AG10803 (cell line): Measurements from ENCODE around the gene CUL7.

Experiments used
- DNase-seq: peaks from one replicate; pipeline ENCODE4 v3.0.0; 2010; ENCODE audit warnings: low read depth
- H3K4me3 ChIP-seq: 2 replicates; pipeline ENCODE4 v1.5.1; 2011; ENCODE audit warnings: mild to moderate bottlenecking, low read length, control low read depth
- CTCF ChIP-seq: conservative IDR thresholded peaks from 2 replicates; pipeline ENCODE4 v1.5.1; 2011; ENCODE audit warnings: mild to moderate bottlenecking, low read length, control low read depth, inconsistent platforms

CUL7 gene

GRCh38 chr6:43062818-43063217 is 9.2 kb upstream of the CUL7 start:
- DNase-seq, result no peak
- H3K4me3 ChIP-seq, result no peak overlapping the region
- no peak for TF ChIP-seq CTCF

GRCh38 chr6:43061861-43062260 is 8.2 kb upstream of the CUL7 start:
- H3K4me3 ChIP-seq, result no peak overlapping the region
- DNase-seq, result no peak
- TF ChIP-seq CTCF, result no peak

GRCh38 chr6:43060755-43061633 is 7.3 kb upstream of the CUL7 start:
- H3K4me3 ChIP-seq, result peak overlapping the region; percentile 99
- no peak for DNase-seq
- TF ChIP-seq CTCF, result no peak

GRCh38 chr6:43060034-43060754 is 6.5 kb upstream of the CUL7 start:
- H3K4me3 ChIP-seq, result peak overlapping the region; percentile 99
- DNase-seq, result no peak
- no peak for TF ChIP-seq CTCF

DNA sequence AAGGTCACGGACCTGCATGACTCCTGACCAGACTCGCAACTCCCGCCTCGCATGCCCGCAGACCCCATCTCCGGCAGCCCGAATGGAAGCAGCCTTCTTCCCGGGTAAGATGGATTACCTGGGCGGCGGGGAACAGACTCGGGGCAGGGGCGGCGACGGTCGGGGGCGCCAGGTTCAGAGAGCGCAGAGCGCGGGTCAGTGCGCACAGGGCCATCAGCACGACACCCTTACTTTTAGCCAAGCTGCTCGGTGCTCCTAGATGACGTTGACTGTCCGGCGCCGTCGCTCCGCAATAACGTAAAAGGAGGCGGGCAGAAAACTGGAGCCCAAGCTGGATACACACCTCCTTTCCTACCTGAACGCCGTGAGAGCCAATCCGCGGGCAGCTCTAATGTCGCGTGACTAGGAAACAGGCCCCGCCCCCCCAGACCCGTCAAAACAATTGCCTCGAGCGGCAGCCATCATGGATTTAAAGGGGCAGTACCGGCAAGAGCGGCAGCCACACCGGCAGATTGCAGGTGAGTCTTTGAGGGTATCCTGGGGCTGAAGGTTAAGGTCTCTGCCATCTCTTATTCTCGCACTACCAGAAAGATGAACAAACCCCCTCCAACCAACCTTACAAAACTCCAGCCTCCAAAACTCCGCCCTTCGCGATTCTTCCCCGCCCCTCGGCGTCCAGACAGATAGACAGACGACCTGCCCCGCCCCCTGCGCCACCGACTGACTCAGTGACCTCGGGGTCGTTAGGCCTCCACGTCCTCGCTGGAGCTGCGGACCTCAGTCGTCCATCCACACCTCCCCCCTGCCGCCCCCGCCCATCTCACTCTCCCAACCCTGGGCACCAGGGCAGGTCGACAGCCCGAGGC is 5.8 kb upstream of the CUL7 start, which contains the start of the genes KLC4 and MRPL2:
Gene KLC4 (plus strand): TSS at position 464 of the 866 bp plus-strand sequence. CDS start 1,705 bp downstream, outside the sequence.
Gene MRPL2 (minus strand): TSS at position 267 of the 866 bp plus-strand sequence. CDS start 53 bp downstream, at position 214.
- TF ChIP-seq CTCF, result no peak

GRCh38 chr6:43058531-43058930 is 4.9 kb upstream of the CUL7 start:
- TF ChIP-seq CTCF, result no peak
- H3K4me3 ChIP-seq, result peak overlapping the region; percentile 99
- no peak for DNase-seq

More for the DNA sequence above, 5.8 kb upstream of the CUL7 start, which contains the start of the genes KLC4 and MRPL2:
- peak within 1 kb of the TSS; percentile 99 for H3K4me3 ChIP-seq
- DNase-seq, result peak; percentile 98
